RKO (cell line): ENCODE measurements around the gene TREML2.

ENCODE experiments used
- DNase-seq: peaks from one replicate; pipeline ENCODE4 v3.0.0-alpha.2; 2016; ENCODE audit warnings: low spot score

The TREML2 gene

DNA sequence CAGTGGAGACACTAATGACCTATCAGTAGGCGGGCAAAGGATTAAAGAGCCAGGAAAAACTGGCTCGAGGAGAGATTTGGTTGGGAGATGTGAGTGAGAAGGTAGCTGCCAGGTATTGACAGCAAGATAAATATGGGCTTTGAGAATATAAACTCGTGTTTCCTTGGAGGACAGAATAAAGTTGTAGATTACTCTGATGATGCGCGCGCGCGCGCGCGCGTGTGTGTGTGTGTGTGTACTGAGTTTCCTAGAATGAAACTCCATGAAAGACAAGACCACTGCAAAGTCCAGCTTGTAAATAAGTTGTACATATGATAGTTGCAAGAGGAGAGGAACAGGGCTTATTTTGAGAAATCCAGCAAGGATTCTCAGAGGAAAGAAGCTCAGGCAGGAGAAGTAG lies 24.8 kb downstream of the TREML2 start:
- no peak for DNase-seq

DNA sequence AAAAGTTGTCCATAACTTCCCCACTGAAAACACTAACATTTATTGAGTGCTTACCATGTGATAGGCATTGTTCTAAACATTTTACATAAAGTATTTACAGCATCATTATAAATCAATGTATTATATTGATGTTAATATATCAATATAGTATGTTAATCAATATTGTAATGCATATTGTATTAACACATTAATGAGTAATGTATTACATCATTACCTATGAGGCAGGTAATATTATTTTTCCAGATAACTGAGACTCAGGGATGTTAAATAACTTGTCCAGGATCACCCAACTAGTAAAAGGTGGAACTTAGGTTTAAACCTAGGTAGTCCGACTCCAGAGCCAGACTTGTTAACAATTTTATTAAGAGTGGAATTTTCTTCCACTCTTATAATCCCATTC lies 25.9 kb downstream of the TREML2 start:
- no peak for DNase-seq

DNA sequence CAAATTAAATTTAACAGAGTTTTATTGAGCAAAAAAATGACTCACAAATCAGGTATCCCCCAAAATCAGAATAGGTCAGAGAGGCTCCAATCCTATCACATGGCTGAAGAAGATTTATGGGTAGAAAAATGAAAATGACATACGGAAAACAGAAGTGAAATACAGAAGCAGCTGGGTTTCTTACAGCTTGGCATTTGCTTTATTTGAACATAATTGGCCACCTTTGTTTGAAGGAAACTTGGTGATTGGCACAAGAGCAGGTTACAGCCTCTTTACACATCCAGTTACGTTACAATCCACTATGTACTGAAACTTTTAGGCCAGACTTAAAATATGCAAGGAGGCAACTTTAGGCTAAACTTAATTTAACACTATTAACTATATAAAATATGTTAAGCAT lies 26.3 kb downstream of the TREML2 start:
- no peak for DNase-seq

DNA sequence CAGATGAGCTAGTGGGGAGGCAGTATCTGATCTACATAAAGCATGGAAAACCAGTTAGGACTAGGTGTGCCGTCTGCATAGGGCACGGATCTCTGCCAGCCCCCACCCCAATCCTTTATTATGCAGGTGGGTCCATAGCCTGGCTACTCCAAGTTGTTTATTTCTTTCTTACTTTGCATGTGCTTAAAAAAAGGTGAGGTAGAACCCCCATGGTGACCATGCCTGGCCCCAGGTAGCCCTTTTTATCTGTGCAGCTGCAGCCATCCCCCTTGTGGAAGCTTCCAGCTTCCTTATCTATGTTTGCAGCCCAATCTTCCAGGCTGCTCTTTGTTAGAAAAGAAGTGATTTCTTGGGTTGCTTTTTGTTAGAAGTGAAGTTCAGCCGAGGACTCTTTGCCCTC lies 29.0 kb downstream of the TREML2 start:
- no peak for DNase-seq

DNA sequence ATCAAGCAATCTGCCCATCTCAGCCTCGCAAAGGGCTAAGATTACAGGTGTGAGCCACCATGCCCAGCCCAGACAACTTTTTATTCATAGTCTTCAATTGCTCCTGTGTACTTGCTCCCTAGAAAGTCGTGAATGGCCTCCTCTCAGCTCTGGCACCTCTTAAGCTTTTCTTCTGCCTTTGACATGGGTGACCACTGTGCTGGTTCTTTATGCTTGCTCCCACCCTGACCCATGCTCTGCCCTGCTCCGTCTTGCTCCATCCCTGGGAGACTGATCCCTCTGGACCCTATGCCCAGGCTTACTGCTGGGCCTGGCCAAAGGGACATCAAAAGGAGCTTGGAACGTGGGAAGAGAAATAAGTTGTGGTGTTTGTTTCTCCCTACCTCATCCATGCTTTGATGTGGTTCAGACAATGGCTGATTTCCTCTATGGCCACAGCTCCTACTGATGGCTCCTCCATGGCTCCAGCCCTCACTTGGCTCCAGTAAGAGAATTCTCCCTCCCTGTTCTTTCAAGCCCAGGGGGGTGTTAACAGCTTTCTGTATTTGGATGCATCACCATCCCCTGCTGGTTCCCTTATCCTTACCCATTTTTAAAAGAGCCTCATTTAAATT lies 30.3 kb downstream of the TREML2 start:
- no peak for DNase-seq

DNA sequence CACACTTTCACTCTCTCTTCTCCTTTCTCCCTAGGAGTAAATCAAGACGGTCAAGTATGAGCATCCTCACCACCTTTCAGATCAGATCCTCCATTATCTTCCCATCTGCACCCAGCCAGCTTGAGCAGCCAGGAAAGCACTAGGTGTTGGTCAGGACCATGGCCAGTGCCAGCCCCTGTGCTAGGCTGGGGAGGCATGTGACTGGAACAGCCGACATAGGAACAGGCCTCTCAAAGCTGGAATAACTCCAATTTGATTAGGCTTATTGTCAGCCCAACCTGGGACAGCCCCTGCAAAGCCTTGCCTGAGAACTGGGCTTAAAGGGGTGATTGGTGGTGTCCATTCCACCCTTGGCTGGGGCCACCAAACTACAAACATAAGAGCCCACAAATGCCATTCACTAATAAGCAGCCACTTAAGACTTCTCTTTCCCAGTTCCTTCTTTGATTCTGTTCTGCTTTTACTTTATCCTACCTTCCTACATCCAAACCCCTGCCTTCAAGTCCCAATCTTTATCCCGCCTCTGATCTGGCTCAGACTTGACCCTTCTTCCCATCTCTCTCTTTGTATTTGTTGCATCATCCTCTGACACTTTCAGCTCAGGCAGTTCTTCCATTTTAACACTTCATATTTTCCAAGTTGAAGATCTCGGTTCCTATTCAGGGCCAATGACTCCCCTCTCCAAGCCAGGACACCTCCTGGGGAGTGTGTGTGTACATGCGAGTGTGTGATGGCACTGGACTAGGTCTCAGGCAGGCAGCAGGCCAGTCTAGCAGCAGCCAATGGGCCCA lies 33.6 kb downstream of the TREML2 start:
- DNase-seq: peak; percentile 42

DNA sequence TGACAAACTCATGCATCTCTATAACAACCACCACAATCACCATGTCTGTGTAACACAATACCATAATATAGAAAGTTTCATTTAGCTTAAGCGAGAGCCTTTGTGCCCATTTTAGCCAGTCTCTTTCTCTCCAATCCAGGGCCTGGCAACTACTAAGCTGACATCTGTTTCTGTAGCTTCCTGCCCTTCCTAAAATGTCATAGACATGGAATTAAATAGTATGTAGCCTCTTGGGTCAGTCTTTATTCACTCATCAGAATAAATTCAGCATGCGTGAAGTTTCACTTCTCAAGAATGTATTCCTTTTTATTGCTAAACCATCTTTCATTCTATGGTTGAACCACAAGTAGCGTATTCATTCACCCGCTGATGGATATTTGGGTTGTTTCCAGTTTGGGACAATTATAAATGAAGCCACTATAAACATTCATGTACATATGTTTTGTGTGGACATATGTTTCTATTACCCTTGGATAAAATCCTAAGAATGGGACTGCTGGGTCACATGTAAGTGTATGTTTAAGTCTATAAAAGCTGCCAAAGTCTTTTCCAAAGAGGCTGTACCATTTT lies 36.3 kb downstream of the TREML2 start:
- DNase-seq: no peak

DNA sequence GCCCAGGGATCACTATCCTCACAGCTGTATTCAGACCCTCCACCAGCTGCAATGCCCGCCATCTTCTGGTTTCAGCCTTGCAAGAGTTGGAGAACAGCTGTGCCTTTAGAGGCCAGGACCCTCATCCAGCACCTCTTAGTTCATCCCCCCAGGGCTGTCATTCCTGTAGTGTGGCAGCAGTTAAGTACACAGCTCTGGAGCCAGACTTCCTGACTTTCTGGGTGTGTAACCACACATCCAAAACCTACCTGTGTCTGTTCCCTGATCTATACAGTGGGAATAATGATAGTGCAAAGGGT lies 37.6 kb downstream of the TREML2 start:
- DNase-seq: no peak

DNA sequence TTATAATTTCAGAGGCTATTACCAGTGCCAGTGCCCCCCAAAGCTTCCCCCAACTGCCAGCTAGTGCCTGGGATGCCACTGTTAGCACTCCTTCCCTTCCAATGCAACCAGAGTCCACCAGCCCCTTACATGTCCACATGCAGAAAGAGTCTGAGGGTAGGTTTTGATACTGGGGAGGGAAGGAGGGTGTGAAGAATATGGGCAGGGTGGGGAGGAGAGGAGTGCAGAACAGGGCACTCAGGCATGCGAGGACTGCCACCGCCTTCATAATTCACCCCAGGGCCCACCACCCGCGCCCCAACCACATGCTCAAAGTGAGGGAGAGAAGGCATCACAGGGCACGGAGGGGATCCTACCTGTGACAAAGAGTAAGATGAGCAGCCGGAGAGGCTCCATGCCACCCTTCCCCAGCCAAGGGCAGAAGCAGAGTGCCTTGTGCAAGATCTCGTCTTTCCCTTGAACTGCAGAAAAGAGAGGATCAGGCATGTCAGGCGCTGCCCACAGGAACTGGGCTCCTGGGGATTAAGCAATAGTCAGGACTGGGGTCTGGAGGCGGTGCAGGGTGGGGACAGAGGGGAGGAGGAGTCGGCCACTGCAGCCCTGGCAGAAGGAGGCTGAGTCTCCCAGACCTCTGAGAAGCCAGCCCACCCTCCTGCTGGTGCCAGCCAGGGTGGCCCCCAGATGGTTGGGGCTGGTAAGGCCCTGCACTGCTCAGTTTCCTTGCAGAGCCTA lies 38.1 kb downstream of the TREML2 start, which contains the start of gene TREM2:
TSS of gene TREM2 (minus strand) at position 430 of the 732 bp plus-strand sequence. CDS start at position 396, 34 bp downstream.
- no peak for DNase-seq

DNA sequence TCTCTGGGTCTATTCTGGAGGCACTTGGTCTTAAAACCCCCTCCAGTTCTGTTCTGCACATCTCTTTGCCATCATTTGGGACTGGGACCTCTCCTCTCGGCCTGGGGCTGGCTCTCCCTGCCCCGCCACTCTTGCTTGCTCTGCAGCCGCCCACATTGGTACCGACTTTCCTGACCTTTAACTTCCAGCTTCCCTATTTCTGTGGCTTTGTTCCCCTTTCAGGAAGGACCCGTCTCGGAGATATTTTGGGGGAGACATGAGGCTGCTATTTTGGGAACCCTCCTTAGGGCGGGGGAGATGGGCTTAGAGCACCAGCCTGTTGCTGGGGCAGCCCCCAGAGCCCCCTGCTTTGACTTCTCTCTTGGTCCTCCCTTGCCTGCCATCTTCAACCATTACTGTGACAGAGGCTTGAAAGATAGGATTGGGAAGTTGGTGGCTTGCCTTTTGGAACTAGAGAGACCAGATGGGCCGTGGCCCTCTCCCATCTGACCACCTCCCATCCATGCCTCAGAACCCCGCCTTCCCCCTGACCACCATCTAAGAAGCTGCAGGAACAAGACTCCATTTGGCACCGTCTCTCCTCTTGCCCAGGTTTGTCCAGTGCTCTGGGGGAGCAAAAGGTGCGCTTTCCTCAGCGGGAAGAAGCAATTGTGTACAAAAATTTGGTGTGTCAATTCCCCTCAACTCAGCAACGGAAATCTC lies 38.9 kb downstream of the TREML2 start:
- no peak for DNase-seq

DNA sequence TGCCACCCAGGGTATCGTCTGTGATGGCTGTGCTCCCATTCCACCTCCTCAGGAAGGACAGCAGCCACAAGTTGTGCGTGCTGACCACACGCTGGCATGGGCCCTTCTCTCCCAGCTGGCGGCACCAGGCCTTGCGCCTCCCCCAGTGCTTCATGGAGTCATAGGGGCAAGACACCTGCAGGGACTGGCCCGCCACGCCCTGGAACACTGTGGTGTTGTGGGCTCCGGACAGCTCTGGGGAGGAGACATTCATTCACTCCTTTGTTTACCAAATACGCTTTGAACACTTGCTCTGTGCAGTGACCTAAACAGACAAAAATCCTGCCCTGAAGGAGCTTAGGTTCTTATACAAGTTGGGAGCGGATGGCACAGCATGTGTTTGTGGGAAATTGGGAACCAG lies 39.6 kb downstream of the TREML2 start:
- DNase-seq: no peak

DNA sequence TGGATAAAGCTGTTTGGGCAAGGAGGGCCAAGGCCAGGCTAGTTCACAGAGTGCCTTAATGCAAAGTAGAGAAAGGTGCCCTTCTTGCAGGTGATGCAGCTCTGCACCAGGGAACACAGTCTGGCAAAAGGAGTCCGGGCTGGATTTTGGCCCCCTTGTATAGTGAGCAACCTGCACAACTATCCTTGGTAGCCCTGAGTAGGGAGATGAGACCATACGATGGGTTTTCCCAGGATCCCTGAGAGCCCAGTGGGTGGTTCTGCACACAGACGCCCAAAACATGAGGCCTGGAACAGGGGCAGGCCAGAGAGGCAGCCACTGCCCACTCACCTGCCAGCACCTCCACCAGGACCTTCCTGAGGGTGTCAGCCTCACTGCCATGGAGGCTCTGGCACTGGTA lies 40.0 kb downstream of the TREML2 start:
- DNase-seq: no peak

DNA sequence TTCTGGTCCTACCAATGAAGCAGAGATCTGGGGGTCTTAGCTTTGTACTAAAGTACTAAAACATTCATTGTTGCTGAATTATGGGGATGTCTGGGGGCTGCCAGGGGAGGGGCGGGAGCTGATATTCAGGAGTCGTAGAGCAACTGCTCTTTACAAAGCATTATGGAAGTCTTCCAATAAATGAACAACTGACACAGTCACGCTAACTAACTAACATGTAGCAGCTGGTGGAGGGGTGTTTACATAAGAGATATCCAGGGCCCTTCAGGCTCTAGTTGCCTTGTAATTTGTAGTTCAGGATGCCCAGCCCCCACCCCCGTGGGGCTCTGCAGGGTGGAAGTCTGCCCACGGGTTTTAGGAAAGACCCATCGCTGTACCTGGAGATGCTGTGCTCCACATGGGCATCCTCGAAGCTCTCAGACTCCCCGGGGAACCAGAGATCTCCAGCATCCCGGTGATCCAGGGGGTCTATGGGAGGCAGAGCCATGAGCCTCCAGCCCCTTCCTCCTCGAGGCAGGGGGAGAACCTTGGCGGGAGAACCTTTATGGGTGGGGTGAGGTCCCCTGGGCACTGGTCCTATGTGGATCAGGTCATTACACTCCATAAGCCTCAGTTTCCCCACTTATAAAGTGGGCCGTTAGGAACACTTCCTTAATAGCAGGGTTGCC lies 41.4 kb downstream of the TREML2 start:
- no peak for DNase-seq

DNA sequence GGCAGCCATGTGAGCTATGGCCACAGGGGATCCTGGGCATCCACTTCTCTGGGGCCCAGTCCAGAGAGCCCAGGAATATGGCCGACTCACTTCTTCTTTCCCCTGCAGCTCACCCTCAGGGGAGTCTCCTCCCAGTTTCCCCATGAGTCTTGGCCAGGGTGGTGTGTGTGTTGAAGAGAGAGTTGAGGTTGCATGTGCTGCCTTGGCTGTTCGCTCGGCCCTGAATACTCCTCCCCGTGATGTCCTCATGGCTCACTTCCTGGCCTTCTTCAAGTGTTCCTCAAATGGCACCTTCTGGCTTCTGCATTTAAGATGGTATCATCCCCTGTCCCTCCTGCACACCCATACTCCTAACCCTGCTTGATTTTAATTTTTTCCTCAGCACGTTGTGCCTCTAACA lies 43.6 kb downstream of the TREML2 start:
- no peak for DNase-seq

DNA sequence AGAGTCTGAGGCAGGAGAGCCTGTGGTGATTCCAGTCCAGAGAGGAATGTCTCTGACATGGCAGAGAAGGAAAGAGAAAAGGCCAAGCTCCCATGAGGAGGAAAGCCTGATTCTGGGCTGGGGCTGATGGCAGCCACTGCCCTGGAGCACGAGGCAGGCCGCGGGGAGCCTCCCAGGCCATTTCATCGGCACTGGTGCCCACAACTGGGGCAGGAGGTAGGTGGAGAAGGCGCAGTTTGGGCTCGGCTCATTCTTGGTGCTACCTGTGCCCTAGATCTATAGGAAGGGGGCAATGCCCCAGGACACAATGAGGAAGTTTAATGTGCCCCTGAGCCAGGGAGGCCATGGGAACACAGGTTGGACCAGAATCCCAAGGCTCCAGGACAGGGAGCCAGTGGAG lies 44.2 kb downstream of the TREML2 start:
- no peak for DNase-seq

DNA sequence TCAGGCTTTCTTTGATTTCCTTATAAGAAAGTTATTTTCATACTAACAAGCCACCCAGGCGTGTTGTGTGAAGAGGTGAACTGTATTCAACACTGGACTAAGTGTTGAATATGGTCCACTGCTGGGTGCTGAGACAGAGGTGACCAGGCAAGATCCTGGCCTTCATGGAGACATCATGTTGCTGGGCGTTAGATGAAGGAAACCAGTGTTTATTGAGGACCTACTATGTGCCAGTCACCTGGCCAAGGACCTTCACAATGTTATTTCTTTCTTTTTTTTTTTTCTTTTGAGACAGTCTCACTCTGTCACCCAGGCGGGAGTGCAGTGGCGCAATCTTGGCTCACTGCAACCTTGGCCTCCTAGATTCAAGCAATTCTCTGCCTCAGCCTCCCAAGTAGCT lies 44.9 kb downstream of the TREML2 start:
- no peak for DNase-seq

DNA sequence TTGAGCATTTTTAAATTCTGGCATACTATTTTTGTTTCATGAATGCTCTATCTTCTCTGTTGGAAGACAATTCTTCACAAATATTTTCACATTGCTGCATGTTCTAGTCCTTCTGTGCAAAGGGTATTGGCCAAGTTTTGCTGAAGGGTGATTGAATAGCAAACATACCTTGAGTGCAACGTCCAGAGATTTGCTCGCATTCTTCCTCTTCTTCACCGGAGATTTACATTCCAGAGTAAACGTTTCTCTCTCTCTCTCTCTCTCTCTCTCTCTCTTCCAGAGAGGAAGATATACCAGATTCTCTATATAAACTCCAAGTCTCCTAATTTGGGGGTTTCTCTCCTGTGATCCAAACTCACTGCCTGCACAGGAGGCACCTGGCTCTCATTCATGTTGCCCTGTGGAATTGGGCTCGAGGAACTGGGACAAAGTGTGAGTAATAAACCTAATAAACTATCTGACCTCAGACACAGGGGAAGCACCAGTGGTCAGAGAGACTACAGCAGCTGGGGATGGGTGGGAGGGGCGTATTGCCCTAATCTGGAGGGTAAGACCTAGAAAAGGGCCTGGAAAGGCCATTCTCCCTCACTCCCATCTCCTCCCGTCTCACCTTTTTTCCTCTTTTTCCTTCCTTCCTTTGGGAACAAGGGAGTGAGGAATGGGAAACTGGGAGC lies 45.7 kb downstream of the TREML2 start:
- DNase-seq: no peak

DNA sequence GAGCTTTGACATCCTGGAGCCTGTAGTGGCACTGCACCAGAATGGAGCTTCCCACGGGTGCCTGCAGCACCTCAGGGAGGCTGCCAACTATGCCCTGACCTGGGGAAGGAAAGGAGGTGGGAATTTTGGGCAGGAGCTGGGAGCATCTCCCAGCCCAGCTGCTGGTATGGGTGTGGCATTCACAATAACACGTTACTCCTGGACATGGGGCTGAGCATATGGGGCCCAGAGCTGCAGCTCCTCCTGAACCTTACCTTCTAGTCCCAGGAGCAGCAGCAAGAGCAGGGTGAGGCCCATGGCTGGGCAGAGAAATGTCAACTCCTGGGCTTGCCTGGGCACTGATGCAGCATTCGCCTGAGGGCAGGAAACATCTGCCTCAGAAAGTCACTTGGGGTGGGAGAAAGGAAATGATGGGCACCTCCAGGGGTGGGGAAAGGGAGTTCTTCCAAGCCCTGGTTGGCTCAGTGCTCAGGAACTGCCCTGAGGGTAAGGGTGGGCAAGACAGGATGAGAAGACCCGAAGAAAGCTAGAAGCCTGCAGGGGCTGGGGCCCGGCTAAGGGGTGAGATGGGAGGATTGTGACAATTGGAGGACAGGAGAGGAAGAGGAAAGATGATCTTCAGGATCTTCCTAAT lies 46.8 kb downstream of the TREML2 start, which contains the start of gene TREML1:
TSS of gene TREML1 (minus strand) at position 356 of the 634 bp plus-strand sequence. CDS start at position 297, 59 bp downstream.
- no peak for DNase-seq

DNA sequence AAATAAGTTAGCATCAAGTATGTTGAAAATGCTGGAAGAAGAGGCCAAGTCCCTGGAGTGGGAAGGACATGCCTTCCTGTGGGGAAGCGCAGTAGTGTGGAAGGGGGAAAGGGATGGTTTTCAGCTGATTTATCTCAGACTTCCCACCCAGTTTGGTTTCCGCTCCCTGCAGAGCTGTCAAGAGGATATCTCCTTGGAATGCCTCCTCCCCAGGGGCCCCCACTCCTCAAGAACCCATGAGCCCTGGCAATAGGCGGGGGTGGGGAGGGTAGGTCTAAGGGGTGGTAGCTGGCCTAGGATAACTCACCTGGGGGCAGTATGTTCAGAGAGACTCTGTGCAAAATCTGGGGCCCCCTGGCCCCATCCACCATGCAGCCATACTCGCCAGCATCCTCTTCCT lies 47.5 kb downstream of the TREML2 start:
- DNase-seq: no peak

DNA sequence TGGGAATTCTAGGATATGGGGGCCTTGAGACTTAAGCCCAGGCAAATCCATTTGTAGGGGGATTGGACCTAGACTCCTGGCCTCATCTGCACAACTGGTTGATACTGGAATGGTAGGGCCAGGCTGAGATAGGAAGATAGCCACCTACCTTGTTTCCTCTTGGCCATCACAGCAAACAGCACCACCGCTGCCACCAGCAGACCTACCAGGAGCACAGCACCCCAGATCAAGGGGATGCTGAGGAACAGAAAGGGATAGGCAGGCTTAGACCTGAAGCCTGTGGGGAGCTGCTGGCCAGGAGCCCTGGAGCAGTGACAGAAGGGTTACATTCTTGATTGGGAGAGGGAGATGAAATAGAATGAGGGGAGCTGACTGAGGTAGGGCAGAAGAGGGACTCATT lies 50.3 kb downstream of the TREML2 start:
- DNase-seq: no peak

DNA sequence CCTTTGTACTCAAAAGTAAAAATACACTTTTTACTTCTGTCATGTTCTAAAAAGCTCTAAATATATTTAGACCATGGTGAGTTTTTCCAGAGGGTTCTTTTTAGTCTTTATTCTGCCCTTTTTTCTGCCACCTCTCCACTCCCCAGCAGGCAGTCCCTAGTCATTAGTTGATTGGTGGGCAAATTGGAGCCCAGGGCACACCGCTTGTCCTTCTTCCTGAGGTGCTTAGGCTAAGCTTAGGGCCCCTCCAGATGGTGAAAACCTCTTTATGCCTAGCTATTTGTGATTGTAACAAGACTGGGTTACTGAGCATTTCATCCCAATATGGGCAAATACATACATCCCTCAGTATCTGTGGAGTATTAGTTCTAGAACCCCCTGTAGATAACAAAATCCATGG lies 53.0 kb downstream of the TREML2 start:
- DNase-seq: no peak
